Vagina (tissue), 2 donors: ENCODE results near the gene NDUFS3.

Source experiments
- CTCF ChIP-seq, 3 experiments: fragments of 450-650 bp in 2 of 3; fragments of 200-600 bp in 1 of 3; sonication (generic) in 1 of 3; IDR thresholded peaks; one replicate each; pipeline ENCODE4 v1.5.1; 2017 to 2019; ENCODE audit warnings: antibody characterized with exemption in 3 of 3, mild to moderate bottlenecking in 2 of 3, moderate library complexity in 2 of 3
- POLR2AphosphoS5 ChIP-seq, 2 donors: sonication (generic); formaldehyde crosslinking; IDR thresholded peaks; one replicate each; pipeline ENCODE4 v1.9.0; 2017; ENCODE audit warnings: antibody characterized with exemption in 2 of 2, mild to moderate bottlenecking in 2 of 2, low read depth in 1 of 2; ENCODE audit not compliant: insufficient read depth in 1 of 2

DNA sequence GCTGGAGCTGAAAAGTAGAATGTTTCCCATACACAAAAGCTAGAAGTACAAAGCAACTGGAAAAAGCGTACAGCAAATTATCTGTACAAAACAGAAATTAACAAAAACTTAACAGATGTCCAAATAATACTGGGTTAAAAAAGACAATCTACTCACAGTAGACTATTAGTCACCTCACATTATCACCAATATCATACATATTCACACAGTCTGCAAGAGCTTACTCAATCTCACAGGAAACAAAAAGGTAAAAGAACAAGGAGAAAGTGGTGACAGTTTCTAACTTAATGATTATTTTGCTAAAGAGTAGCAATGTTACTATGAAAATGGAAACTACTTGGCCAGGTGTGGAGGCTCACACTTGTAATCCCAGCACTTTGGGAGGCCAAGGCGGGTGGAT, 37.8 kb upstream of the NDUFS3 start:
- TF ChIP-seq CTCF (IDR thresholded peaks at IDR 0.05) (no peak), POLR2AphosphoS5 (IDR thresholded peaks at IDR 0.05; ENCODE audit: insufficient read depth in 1 of 2, low read depth in 1 of 2) (no peak)
